Endometrial microvascular endothelial cells (primary cell): Measurements from ENCODE around the gene CDH8. TPM values are rescaled to one million over a fixed set of nuclear protein-coding genes. Genes with fewer than 3 reads are reported as not detected.

Experiments used
- in situ Hi-C: cut with HindIII; loops from 2 replicates; pipeline ENCODE4 v1.10.0; 2017; ENCODE audit warnings: low sequenced_read_pairs, low pct_unique_long_range_greater_than_20kb; ENCODE audit errors: inconsistent ontology term
- total RNA-seq: library from RNA; depleted of rRNA; stranded (reverse); fragments of >200 nt; gene quantifications from one replicate; pipeline ENCODE4 v1.2.3, GENCODE V29; 2015; ENCODE audit errors: inconsistent ontology term

Gene CDH8, protein sequence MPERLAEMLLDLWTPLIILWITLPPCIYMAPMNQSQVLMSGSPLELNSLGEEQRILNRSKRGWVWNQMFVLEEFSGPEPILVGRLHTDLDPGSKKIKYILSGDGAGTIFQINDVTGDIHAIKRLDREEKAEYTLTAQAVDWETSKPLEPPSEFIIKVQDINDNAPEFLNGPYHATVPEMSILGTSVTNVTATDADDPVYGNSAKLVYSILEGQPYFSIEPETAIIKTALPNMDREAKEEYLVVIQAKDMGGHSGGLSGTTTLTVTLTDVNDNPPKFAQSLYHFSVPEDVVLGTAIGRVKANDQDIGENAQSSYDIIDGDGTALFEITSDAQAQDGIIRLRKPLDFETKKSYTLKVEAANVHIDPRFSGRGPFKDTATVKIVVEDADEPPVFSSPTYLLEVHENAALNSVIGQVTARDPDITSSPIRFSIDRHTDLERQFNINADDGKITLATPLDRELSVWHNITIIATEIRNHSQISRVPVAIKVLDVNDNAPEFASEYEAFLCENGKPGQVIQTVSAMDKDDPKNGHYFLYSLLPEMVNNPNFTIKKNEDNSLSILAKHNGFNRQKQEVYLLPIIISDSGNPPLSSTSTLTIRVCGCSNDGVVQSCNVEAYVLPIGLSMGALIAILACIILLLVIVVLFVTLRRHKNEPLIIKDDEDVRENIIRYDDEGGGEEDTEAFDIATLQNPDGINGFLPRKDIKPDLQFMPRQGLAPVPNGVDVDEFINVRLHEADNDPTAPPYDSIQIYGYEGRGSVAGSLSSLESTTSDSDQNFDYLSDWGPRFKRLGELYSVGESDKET
- 0.28 TPM for total RNA-seq

DNA sequence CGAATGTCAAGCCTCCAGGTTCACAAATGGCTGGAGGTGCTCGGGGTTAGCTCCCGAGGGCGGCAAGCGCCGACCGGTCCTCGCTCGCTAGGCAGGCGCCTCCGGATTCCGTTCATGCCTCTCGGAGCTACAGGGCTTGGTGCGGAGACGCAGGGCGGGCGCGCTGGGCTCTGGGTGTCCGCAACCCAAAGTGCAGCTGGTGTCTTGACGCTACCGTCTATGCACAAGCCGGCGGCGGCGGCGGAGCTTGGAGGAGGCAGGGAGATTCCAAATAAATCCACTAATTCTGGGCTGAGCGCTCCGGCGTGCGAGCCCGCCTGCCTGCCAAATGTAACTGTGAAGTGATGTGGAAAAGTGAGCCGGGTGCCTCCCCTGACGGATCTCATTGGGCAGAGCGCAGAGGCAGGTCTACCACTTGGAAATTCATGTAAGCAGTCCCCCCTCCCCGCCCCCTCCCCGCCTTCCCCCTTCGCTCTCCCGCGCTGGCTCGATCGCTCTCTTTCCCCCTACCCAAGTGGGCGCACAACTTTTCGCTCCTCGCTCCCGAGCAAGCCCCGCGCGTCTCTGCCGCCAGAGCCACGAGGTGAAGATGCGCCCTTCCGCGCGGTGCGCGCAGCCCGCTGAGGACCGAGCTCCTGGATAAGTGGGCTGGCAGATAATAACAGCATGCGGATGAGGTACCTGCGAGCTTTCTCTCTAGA is at the start of gene CDH8:
TSS of gene CDH8 (minus strand) at position 338 of the 701 bp plus-strand sequence. CDS start 15,035 bp downstream, outside the sequence.
- in situ Hi-C loops: no loop called here

DNA sequence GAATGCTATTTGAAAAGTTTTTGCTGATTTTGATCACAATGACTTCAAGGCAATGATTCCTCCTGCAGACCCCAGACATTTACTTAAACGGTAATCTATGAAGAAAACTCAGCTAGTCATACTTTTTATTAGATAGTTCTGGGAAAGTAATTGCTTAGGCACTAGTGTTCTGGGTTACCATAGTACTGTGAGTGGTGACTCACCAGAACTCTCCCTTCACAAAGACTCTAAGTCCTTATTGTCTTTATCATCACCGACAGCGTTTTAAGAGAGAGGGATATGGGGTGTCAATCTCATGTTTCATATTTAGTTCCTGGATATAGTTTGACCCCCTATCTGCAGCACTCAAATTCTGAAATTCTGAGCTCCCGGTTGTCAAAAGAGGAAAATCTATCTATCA is 43.0 kb upstream of the CDH8 start:
- in situ Hi-C loops: no loop called here

DNA sequence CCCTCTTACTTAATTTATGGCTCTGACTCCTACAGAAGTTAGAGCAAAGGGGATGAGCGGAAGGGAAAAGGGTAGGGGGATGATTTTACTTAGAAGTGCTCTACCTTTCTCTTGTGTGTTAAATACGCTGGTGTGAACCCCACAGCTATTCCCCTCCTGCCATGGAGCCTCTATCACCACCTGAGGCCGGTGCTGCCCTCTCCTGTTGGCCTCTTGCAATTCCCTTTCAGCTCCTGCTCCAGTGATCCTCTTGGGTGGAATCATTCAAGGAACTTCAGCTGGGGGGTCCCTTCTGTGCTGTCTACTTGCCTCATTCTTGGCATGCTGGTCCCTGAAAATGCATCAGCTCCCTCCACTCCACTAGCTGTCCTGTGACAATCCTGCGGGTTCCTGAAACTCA is 41.8 kb upstream of the CDH8 start:
- in situ Hi-C loops: no loop called here

DNA sequence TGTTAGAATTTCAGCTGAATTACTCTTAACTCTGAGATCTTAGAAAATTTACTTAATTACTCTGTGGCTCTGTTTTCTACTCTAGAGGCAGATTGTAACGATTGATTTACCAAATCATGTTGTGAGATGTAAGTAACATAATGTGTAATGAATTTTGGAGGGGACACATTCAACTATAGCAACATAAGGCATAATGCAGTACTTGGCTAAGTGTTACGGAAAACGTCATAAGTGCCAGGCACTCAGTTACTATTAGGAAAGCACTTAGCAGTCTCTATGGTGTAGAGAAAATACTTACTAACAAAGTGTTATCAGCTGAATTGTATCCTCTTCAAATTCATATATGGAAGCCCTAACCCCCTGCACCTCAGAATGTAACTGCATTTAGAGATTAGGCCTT is 40.6 kb upstream of the CDH8 start:
- in situ Hi-C loops: no loop called here

DNA sequence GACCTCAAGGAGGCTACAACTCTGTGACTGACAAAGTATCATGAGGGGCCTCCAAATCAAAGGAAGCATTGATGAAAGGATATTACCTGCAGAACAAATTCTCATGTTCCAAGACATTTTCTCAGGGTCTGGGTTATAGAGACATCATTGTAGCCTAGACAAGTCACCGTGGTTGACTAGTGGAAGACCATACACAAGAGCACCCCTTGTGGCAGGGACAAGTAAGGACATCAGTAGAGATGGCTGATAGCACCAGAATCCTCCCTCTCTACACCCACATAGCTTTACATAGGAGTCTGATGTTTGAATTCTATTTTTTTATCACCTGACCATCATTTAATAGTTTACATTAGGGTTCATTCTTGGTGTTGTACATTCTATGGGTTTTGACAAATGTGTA is 32.5 kb upstream of the CDH8 start:
- in situ Hi-C loops: no loop called here

DNA sequence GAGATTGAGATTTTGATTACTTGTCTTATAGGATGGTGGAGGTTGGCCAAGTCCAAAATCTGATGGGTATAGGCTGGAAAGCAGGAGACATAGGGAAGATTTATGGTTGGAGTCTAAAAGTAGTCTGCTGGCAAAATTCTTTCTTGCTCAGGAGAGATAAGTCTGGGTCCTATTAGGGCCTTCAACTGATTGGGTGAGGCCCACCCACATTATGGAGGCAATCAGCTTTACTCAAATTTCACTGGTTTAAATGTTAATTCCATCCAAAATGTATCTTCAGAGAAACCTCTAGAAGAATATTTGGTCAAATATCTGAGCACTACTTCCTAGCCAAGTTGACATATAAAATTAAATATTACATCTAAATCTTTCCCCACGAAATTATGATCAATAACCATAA is 31.7 kb upstream of the CDH8 start:
- in situ Hi-C loops: no loop called here

DNA sequence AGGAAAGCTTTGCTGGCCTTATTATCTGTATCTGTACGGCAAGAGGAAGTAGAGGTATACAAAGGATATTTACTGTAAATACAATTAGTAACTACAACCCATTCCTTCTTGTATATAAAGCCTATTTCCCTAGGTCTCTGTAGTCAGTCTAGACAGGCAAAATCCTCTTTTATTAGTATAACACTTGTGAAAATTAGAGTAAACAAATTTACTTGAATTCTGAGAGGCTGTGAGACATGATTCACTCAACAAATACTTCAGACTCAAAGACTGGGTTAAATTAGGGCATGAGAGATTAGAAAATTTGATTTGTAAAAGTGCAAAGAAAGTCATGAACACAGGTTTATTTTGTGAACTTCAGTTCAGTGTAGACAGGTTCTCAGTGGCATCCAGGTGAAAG is 30.9 kb upstream of the CDH8 start:
- in situ Hi-C loops: no loop called here

DNA sequence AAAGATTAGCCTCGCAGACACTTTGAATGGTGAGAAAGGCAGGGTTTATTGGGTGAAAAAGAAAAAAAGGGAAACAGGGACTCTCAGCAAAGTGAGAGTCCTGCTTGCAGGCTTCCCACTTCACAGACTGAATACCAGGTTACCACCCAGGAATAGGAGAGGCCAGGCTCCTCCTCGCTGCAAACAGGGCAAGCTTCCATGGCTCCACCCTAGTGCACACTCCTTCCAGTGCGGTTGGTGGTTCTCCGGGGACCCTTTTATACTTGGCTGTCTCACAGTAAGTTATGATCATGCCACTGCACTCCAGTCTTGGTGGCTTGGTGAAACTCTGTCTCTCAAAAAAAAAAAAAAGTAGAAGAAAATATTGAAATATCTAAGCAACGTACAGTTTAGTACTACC is 30.5 kb upstream of the CDH8 start:
- in situ Hi-C loops: no loop called here

DNA sequence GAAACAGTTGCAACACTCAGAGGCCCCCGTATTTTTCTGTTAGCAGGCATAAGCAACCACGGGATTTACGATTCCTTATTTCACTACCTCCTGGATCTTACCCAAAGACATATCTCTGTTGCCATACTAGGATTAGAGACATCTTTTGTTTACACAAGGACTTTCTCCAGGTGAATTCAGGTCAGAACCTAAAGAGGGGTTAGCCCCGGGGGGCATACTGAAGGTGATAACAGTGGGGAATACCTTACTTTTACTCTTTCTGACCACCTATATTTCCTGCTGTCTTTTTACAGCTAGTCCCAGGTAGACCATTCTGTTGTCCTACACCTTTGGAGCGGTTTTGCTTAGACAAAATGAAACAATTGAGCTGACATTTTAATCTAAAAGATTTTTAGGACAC is 27.9 kb upstream of the CDH8 start:
- in situ Hi-C loops: no loop called here

DNA sequence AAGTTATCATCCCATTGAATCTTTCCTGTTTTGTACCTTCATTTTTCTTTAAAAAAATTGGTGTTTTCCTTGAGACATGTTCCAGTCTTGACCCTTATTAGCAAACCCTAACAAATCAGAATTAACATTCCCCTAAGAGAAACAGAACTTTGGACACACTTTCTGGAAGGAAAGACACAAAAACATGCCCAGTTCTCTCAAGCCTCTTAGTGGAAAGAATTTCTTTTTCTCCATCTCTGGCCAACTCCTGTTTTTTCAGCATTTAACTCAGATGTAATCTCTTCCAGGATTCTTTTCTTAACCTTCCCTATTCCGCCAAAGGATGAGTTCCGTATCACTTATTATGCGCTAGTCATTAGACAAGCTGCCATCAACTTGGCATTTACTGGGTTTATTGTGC is 23.9 kb upstream of the CDH8 start:
- in situ Hi-C loops: no loop called here

DNA sequence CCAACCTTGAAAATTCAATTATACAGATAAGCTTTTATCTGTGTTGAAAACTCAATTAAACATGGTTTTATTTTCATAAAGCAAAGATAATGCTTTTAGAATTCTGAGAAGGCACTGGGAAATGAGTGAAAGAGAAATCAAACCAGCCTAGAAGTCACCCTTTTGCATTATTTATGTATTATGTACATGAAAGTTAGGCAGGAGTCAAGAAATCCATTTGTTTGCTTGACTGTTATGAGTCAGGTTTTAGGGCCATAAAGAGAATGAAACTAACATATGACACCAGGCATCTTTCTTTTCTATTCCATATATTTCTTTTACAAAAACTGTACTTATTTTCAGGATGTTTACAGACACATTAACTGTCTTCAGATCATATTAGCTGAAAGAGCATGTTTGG is 23.3 kb upstream of the CDH8 start:
- in situ Hi-C loops: no loop called here

DNA sequence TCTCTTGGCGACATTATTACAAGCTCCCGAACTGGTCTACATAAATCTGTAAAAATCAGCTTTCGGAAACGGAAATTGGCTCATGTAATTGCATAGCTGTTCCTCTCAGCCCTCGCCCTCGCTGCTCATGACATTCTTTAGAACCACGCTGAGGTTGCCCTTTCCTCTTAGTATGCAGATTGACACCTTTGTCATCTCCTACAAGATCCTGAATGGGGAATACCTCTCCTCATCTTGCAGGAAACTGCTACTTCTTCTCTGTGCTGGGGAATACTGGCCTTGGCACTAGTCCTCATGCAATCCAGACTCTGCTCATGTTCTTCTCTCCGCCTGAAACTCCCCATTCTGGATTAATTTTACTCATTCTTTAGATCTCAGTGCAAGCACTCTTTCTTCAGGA is 22.2 kb upstream of the CDH8 start:
- in situ Hi-C loops: no loop called here

DNA sequence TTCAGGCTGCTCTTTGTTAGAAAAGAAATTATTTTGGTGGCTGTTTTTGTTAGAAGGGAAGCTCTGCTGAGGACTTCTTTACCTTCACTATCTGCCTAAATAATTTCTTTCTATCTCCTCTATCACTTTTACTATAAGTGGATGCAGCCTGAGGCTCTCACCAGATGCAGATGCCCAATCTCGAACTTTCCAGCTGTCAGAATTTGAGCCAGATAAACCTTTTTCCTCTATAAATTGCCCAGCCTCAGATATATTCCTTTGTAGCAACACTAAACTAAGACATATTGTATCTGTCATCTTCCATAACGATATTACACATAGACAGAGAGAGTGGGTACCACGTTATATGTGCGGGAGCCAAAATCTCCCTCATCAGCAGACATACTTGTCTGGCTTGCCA is 15.7 kb upstream of the CDH8 start:
- in situ Hi-C loops: no loop called here

DNA sequence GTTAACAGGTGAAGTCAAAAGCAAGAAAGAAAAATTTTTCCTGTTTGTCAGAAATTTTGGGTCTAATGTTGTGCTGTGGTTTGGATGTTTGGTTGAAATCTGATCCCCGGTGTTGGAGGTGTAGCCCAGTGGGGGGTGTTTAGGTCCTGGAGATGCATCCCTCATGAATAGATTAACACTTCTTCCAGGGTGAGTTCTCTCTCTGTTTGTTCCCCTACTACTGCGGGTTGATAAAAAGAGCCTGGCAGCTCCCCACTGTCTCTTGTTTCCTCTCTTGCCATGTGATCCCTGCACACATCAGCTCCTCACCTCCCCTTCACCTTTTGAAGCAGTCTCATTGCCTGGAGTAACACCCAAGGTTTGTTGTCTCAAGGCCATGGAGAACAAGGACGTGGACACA is 14.6 kb upstream of the CDH8 start:
- in situ Hi-C loops: no loop called here

DNA sequence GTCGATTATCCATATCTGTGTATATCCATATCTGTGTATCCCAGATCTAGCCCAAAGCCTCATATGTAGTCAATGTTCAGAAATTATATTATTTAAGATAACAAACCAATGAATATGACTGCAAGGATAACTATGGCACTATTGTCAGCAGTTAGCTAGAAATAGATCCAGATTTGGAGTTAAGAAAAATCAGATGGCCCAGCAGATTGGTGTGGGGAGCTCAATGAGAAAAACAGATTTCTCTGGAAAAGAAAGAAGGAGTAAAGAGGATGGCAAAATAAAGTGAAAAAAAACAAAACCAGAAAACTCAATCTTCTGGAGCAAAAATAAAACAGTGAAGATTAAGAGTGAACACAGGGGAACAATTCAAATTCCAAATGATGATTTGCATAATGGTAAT is 10.6 kb upstream of the CDH8 start:
- in situ Hi-C loops: no loop called here

DNA sequence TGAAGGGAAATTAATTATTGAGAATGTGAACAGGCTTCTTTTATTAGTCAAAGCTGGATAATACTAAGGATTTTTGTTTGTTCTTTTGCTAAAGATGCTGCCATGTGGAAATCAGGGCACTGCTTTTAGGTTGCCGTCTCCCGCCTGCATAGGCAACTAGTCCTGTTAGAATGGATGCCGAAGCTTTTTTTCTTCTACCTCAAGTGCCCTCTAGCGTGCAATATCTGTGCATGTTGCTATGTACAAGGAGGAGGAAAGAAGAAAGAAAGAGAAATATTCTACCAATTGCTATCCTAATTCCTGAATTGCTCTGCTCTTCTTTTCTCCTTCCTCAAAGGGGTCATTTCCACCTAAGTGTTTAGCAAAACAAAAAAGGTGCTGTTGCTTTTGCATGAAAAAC is 5.2 kb upstream of the CDH8 start:
- in situ Hi-C loops: no loop called here

DNA sequence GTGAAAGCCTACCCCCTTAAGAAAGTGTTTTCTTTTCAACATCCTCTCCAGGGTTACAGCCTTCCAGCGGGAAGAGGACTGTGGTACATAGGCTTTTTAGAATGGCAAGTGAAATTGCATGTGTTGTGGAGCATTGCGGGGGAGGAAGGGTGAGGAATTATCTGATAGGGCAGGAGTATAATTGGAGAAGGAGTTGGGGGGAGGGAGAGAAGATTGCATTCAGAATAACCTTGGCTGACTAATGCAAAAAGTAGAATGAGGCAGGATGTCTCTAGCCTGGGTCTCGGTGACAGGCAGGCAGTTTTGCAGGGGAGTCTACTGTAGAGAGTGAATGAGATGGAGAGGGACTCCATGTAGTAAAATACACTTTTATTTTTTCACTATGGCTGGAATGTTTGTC is 2.4 kb upstream of the CDH8 start:
- in situ Hi-C loops: no loop called here

DNA sequence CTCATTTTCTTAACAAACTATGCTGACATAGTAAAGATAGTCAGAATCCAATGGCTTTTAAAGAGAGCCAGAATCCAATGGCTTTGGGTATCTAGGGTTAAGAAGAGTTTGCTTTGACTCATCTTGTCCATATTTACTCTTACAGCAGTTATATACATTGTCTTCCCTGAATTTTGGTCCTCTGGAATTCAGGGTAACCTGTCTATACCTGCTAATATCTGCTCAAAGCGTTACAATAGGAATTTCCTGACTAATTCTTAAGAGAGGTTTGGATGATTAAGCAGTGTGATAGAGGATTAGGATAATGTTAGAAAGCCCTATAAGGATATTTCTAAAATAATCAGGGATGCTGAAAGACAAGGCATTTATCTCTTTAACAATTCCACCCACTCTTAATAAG is 2.0 kb upstream of the CDH8 start:
- in situ Hi-C loops: no loop called here

DNA sequence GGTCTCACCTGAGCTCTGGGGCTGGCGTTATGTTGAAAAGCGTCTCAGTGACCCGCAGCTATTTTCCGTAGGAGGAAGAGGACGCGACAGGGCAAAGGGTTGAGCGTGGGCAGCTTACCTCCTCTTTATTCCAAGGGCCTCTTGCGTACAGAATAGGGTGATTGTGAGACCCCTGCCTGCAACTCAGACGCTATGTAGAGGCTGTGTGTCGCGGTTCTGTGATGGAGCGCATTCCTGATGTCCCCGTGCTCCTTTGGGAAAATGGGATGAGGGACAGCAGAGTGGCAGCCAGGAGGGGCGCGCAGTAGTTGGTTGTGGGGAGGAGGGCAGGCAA is 531 bp upstream of the CDH8 start:
- in situ Hi-C loops: no loop called here
